HEK293 (cell line): ENCODE measurements around the gene HIRA.

ENCODE experiments used
- CTCF ChIP-seq: fragments of 450-650 bp; formaldehyde crosslinking; IDR thresholded peaks from 2 replicates; pipeline ENCODE4 v1.5.1; 2016; ENCODE audit warnings: missing biosample characterization, missing genetic modification characterization
- ELK4 ChIP-seq: IDR thresholded peaks from 2 replicates; pipeline ENCODE4 v1.6.1; 2011; ENCODE audit warnings: mild to moderate bottlenecking, low read depth, low read length, borderline replicate concordance
- SP2 ChIP-seq: fragments of 450-650 bp; formaldehyde crosslinking; IDR thresholded peaks from 2 replicates; pipeline ENCODE4 v1.5.1; 2016; ENCODE audit warnings: missing biosample characterization, missing genetic modification characterization
- ZBTB21 ChIP-seq: fragments of 450-650 bp; formaldehyde crosslinking; IDR thresholded peaks from 2 replicates; pipeline ENCODE4 v1.5.1; 2017; ENCODE audit warnings: missing biosample characterization, missing genetic modification characterization
- ZNF114 ChIP-seq: fragments of 450-650 bp; formaldehyde crosslinking; IDR thresholded peaks from 2 replicates; pipeline ENCODE4 v1.5.0; 2017; ENCODE audit warnings: missing biosample characterization, missing genetic modification characterization
- ZNF121 ChIP-seq: fragments of 450-650 bp; formaldehyde crosslinking; IDR thresholded peaks from 2 replicates; pipeline ENCODE4 v1.5.1; 2016; ENCODE audit warnings: missing biosample characterization, missing genetic modification characterization
- ZNF311 ChIP-seq: fragments of 450-650 bp; formaldehyde crosslinking; IDR thresholded peaks from 2 replicates; pipeline ENCODE4 v1.5.1; 2017; ENCODE audit warnings: missing biosample characterization, missing genetic modification characterization, borderline replicate concordance
- ZNF350 ChIP-seq: fragments of 450-650 bp; formaldehyde crosslinking; IDR thresholded peaks from 2 replicates; pipeline ENCODE4 v1.5.0; 2017; ENCODE audit warnings: missing biosample characterization, mild to moderate bottlenecking, missing genetic modification characterization
- ZNF37A ChIP-seq: fragments of 450-650 bp; IDR thresholded peaks from 2 replicates; pipeline ENCODE4 v1.5.1; 2018; ENCODE audit warnings: missing biosample characterization, missing genetic modification characterization
- ZNF549 ChIP-seq: fragments of 450-650 bp; IDR thresholded peaks from 2 replicates; pipeline ENCODE4 v1.5.1; 2018; ENCODE audit warnings: missing biosample characterization, missing genetic modification characterization, mild to moderate bottlenecking, inconsistent platforms, moderate library complexity
- ZNF610 ChIP-seq: fragments of 450-650 bp; formaldehyde crosslinking; IDR thresholded peaks from 2 replicates; pipeline ENCODE4 v1.5.1; 2016; ENCODE audit warnings: missing biosample characterization, missing genetic modification characterization, borderline replicate concordance
- ZNF664 ChIP-seq: fragments of 450-650 bp; formaldehyde crosslinking; IDR thresholded peaks from 2 replicates; pipeline ENCODE4 v1.5.1; 2016; ENCODE audit warnings: missing biosample characterization, missing genetic modification characterization

GRCh38 chr22:19317865-19318264 is 113.7 kb downstream of the HIRA start:
- TF ChIP-seq ELK4 (no peak), ZNF311 (tag by site-specific recombination) (no peak), CTCF (tag by site-specific recombination) (no peak), ZNF549 (tag by site-specific recombination) (no peak), ZNF350 (tag by site-specific recombination) (no peak), ZNF121 (tag by site-specific recombination) (no peak), ZNF37A (tag by site-specific recombination) (no peak), ZNF664 (no peak), ZNF114 (tag by site-specific recombination) (no peak), ZNF610 (tag by site-specific recombination) (no peak), ZBTB21 (tag by site-specific recombination) (no peak), SP2 (tag by site-specific recombination) (no peak)
